Lower leg skin (tissue), 4 donors: Measurements from ENCODE around the gene GALNT2. TPM values are rescaled to one million over a fixed set of nuclear protein-coding genes. Genes with fewer than 3 reads are reported as not detected.

Source experiments
- DNase-seq, 2 donors: peaks; one replicate each; pipeline ENCODE4 v3.0.0-alpha.2; 2019; ENCODE audit warnings: low spot score in 2 of 2
- H3K4me3 ChIP-seq: fragments of 200-600 bp; sonication (generic); 2 replicates; pipeline ENCODE4 v1.5.1; 2017; ENCODE audit warnings: mild to moderate bottlenecking, low read depth; ENCODE audit not compliant: poor library complexity, severe bottlenecking
- POLR2A ChIP-seq, 2 donors: fragments of 450-650 bp; IDR thresholded peaks; one replicate each; pipeline ENCODE4 v1.6.1; 2016 to 2017; ENCODE audit warnings: antibody characterized with exemption in 2 of 2, mild to moderate bottlenecking in 1 of 2, moderate library complexity in 1 of 2
- WGBS, 2 donors: methylation state at CpG; one replicate each; pipeline ENCODE4 v1.1.5; 2018; 5-methylcytosine and 5-hydroxymethylcytosine counted together
- intact Hi-C: fragments of 100-400 bp; cut with DNase I; formaldehyde crosslinking; loops from one replicate; pipeline ENCODE4 v1.15.0; 2023; ENCODE audit warnings: low total_unique reads
- total RNA-seq, 4 donors: library from RNA; depleted of rRNA; stranded (reverse); fragments of >200 nt; gene quantifications; one replicate each; pipeline ENCODE4 v1.1.0, GENCODE V29; 2016
- TF ChIP-seq, protein P1 (sequence below), 3 donors: fragments of 450-650 bp; IDR thresholded peaks; one replicate each; pipeline ENCODE4 v1.5.1; 2016; ENCODE audit warnings: antibody characterized with exemption in 3 of 3, mild to moderate bottlenecking in 3 of 3, moderate library complexity in 2 of 3

GALNT2 gene
- total RNA-seq, 4 donors from 2014 or later = 11.0 to 31.0 (median 20.2) TPM

DNA sequence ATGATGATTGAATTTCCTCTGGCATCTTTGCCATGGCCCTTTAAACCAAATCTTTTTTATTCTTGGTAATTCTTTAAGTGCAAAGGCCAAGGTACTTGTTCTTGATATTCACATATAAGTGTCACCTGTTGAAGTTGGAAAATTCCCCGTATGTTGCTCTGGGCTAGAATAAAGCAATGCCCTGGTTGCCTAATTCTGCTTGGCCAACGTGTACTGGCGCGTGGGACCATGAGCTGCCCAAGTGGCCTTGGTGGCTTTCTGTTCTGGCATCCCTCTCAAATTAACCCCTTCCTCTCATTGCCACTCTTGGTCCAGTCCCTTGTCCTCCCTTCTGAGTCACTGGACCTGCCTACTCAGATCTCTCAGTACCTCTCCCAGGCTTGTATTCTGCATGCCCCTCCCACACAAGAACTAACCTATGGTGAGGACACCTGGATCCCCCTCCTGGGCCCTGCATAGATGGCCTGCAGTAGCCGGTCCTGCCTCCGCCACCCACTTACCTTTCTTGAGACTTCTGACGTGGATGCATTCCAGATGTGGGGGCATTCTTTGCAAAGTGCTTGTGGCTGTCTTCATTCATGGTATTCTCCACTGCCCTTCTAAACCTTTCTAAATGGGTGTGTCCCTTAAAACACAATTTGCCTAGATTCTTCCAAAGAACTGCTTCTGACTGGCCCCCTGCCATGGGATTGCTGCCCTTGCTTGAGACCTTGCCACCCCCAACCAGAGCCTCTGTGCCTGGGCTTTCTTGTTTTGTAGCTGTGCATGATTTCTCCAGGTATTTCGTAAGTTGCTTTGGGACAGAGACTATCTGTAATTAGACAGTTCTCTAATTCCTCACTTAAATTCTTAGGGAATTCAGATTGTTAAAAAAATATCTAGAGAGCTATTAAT lies 152.4 kb downstream of the GALNT2 start:
- intact Hi-C loops = no loop called here
- 82 to 87% methylated on average over 8 of the region's 8 CpGs for WGBS, 2 donors
- no peak for TF ChIP-seq POLR2A (IDR thresholded peaks at IDR 0.05)
- TF ChIP-seq, protein P1, sequence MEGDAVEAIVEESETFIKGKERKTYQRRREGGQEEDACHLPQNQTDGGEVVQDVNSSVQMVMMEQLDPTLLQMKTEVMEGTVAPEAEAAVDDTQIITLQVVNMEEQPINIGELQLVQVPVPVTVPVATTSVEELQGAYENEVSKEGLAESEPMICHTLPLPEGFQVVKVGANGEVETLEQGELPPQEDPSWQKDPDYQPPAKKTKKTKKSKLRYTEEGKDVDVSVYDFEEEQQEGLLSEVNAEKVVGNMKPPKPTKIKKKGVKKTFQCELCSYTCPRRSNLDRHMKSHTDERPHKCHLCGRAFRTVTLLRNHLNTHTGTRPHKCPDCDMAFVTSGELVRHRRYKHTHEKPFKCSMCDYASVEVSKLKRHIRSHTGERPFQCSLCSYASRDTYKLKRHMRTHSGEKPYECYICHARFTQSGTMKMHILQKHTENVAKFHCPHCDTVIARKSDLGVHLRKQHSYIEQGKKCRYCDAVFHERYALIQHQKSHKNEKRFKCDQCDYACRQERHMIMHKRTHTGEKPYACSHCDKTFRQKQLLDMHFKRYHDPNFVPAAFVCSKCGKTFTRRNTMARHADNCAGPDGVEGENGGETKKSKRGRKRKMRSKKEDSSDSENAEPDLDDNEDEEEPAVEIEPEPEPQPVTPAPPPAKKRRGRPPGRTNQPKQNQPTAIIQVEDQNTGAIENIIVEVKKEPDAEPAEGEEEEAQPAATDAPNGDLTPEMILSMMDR (IDR thresholded peaks at IDR 0.05) = no peak
- H3K4me3 ChIP-seq = no peak overlapping the region
- DNase-seq = no peak

DNA sequence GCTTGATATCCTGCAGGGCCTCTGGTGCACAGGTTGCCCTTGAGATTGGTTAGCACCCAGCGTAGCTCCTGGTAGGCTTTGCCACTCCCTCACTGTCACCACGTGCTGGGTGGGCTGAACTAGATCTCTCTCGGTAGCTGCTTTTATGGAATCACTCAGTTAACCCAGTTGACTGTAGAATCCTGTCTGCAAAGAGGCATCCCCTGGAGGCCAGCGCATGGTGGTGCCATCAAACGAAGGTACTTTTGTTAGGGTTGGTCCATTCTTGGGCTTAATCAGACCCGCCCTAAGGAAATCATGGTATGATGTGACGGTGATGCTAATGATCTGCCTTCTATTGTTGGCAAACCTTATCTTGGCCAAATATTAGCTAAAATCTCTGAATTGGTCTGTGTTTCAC lies 153.4 kb downstream of the GALNT2 start:
- intact Hi-C loops = no loop called here
- TF ChIP-seq, protein P1 (IDR thresholded peaks at IDR 0.05) = no peak
- no peak for TF ChIP-seq POLR2A (IDR thresholded peaks at IDR 0.05)
- DNase-seq = no peak
- 89 to 97% methylated on average over 7 of the region's 7 CpGs for WGBS, 2 donors
- no peak overlapping the region for H3K4me3 ChIP-seq

DNA sequence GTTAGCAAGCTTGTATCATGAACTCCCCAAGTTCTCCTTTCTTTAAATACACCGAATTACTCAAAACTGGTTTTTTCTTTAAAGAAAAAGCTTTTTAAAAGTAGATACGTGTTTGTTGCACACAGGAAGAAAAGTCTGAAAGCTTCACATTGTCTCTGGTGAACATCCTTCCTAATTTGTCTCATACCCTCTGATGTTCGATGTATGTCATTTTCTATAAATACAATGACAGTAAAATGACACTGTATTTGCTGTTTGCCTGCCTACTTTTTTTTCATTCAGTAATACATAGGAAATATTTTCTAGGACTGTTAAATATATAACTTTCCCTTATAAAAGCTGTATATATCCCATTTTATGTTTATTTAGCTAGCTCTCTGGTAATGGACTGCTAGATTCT lies 153.9 kb downstream of the GALNT2 start:
- 78 to 84% methylated on average over 3 of the region's 3 CpGs for WGBS, 2 donors
- intact Hi-C loops = no loop called here

DNA sequence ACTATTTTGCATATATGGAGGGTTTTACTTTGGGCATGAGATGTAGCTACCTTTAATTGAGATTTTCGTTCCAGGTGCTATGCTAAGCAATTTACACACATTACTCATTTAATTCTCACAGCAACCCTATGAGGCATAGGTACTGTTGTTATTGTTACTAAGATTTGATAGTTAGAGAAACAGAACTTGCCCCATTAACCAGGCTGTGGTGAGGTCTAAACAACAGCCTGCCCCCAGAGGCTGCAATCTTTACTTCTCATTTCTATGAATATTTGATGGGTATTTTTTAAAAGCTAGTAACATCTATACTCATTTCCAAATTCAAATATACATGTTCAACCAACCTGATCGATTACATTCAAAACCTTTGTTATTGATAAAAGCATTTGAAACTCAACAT lies 155.6 kb downstream of the GALNT2 start:
- no peak for TF ChIP-seq POLR2A (IDR thresholded peaks at IDR 0.05)
- TF ChIP-seq, protein P1 (IDR thresholded peaks at IDR 0.05) = no peak
- intact Hi-C loops = no loop called here
- no peak for DNase-seq
- WGBS, 2 donors = 88 to 90% methylated on average over 2 of the region's 2 CpGs
- H3K4me3 ChIP-seq = no peak overlapping the region

More for the DNA sequence above, 153.9 kb downstream of the GALNT2 start:
- no peak for TF ChIP-seq POLR2A (IDR thresholded peaks at IDR 0.05)
- TF ChIP-seq, protein P1 (IDR thresholded peaks at IDR 0.05) = no peak
- DNase-seq = no peak
- H3K4me3 ChIP-seq = no peak overlapping the region

DNA sequence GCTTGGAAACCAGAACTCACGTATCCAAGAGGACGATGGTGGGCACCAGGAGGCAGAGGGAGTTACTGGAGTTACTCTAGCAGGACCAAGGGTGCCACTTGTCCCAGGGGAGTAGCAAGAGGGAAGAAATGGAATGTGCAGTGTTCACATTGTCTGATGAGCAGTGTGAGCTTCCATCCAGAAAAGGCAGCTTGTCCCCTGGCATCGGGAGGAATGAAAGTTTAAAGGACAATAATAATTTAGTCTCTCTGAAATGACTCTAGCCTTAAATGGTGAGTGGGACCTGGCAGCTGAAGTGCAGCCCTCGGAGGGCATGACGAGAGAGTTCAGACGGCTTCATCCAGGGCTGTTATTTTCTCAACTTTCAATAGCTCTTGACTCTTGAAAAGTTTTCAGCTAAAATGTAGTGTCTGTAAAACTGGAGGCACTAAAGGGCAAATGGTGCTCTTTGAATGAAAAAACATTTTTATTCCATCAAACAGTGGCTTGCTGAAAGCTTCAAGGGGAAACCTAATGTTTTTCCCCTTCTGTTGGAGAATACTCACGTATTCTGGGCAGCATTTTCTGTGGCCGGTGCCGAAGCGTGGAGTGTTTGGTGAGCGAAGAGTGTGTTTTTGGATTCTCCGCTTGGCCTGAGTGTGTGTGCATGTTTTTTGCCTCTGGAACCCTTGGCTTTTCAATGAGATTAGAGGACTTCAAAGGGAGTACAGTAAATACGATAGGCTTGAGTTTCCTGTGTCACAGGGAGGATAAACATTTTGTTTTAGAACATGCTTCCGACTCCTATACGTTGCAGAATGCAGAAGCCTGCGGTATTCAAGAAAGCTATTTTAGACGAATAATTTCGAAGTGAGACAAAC lies 157.3 kb downstream of the GALNT2 start:
- 91 to 94% methylated on average over 18 of the region's 18 CpGs for WGBS, 2 donors
- TF ChIP-seq, protein P1 (IDR thresholded peaks at IDR 0.05) = no peak
- TF ChIP-seq POLR2A (IDR thresholded peaks at IDR 0.05) = no peak
- intact Hi-C loops = no loop called here
- no peak overlapping the region for H3K4me3 ChIP-seq
- no peak for DNase-seq
